HepG2 (cell line): ENCODE data around the gene IGSF21. TPM values are rescaled to one million over a fixed set of nuclear protein-coding genes. Genes with fewer than 3 reads are reported as not detected.

Source experiments
- ATAC-seq: fragments of 200-7000 bp; cut with Tn5 transposase; 3 replicates; pipeline ENCODE4 v1.9.1; 2020; ENCODE audit warnings: mild to moderate bottlenecking, moderate library complexity
- BruUV-seq: library from RNA; stranded (reverse); fragments of 400-500 nt; replicated peaks from 2 replicates; lab custom pipeline; 2021; lab: Mats Ljungman, UMichigan
- CTCF ChIA-PET: fragments of 300-600 bp; formaldehyde crosslinking; extraction: SDS; loops from one replicate; lab custom pipeline; 2021; ENCODE audit warnings: low total read pairs, inconsistent platforms, low intra/inter-chr PET ratio; lab: Yijun Ruan, JAX
- POLR2A ChIA-PET: fragments of 350-600 bp; sonication (Branson Sonifier 250); formaldehyde crosslinking; loops from one replicate; lab custom pipeline; 2020; ENCODE audit warnings: antibody characterized with exemption, inconsistent platforms; lab: Yijun Ruan, JAX
- DNase-seq: peaks from one replicate; pipeline ENCODE4 v3.0.0-alpha.2; 2015; ENCODE audit warnings: low spot score
- FAIRE-seq: peaks from 3 replicates; lab custom pipeline; 2011; peaks lifted over from hg19 to GRCh38; lab: Jason Lieb, UNC
- H2AFZ ChIP-seq: one replicate; pipeline ENCODE4 v1.6.1; 2011; ENCODE audit warnings: low read length, inconsistent platforms
- H3K27ac ChIP-seq: fragments of 300-600 bp; 3 replicates; pipeline ENCODE4 v1.8.0; 2011; ENCODE audit warnings: mixed run types, mild to moderate bottlenecking, mixed read lengths, low read length, inconsistent platforms; ENCODE audit not compliant: insufficient read depth; ENCODE audit errors: extremely low read length
- H3K27me3 ChIP-seq, 2 experiments: fragments of 200-600 bp in 1 of 2; 2 replicates in 1 of 2; 3 replicates in 1 of 2; pipeline versions ENCODE4 v1.6.0 to v1.8.0; 2011; ENCODE audit warnings: low read length in 2 of 2, mild to moderate bottlenecking in 2 of 2, moderate library complexity in 2 of 2, inconsistent platforms in 1 of 2; ENCODE audit not compliant: insufficient read depth in 2 of 2, control insufficient read depth in 1 of 2
- H3K36me3 ChIP-seq, 2 experiments: fragments of 200-600 bp in 1 of 2; replicated peaks in 1 of 2; 2 replicates in 1 of 2; 3 replicates in 1 of 2; pipeline versions ENCODE4 v1.5.1 to v1.8.0; 2011; ENCODE audit warnings: low read length in 2 of 2, inconsistent platforms in 1 of 2; ENCODE audit not compliant: insufficient read depth in 2 of 2, control insufficient read depth in 1 of 2
- H3K4me1 ChIP-seq: 2 replicates; pipeline ENCODE4 v1.5.1; 2012; ENCODE audit warnings: low read length, inconsistent platforms; ENCODE audit not compliant: insufficient read depth
- H3K4me2 ChIP-seq: 2 replicates; pipeline ENCODE4 v1.6.0; 2011; ENCODE audit warnings: low read depth, low read length, inconsistent platforms
- H3K4me3 ChIP-seq, 3 experiments: fragments of 200-600 bp in 1 of 3; sonication (generic), shearing (Covaris generic) in 1 of 3; replicated peaks in 1 of 3; 2 replicates each; pipeline ENCODE4 v1.5.1; 2011 to 2016; ENCODE audit warnings: low read length in 3 of 3, inconsistent platforms in 2 of 3, low read depth in 2 of 3, mild to moderate bottlenecking in 2 of 3, control low read depth in 1 of 3, mixed read lengths in 1 of 3; ENCODE audit not compliant: insufficient read depth in 1 of 3
- H3K79me2 ChIP-seq: one replicate; pipeline ENCODE4 v1.6.1; 2011; ENCODE audit warnings: low read length, inconsistent platforms; ENCODE audit not compliant: insufficient read depth
- H3K9ac ChIP-seq: 2 replicates; pipeline ENCODE4 v1.6.0; 2011; ENCODE audit warnings: mild to moderate bottlenecking, low read depth, low read length, inconsistent platforms; ENCODE audit not compliant: insufficient read depth
- H3K9me3 ChIP-seq: 2 replicates; pipeline ENCODE4 v1.5.1; 2012; ENCODE audit warnings: mild to moderate bottlenecking, low read length
- H4K20me1 ChIP-seq: 2 replicates; pipeline ENCODE4 v1.6.0; 2011; ENCODE audit warnings: inconsistent platforms, mild to moderate bottlenecking, low read length, moderate library complexity; ENCODE audit not compliant: insufficient read depth
- EP300 ChIP-seq, 3 experiments: sonication (generic) in 1 of 3; formaldehyde crosslinking in 1 of 3; IDR thresholded peaks; 2 replicates each; pipeline versions ENCODE4 v1.5.1 to v1.6.1; 2011 to 2020; ENCODE audit warnings: low read depth in 2 of 3, low read length in 2 of 3, borderline replicate concordance in 1 of 3, improper control_type of control experiment in 1 of 3, mild to moderate bottlenecking in 1 of 3, missing genetic modification reagents in 1 of 3, moderate library complexity in 1 of 3
- HOXA7 ChIP-seq: sonication (generic); formaldehyde crosslinking; IDR thresholded peaks from 2 replicates; pipeline ENCODE4 v1.8.1; 2022; ENCODE audit warnings: mild to moderate bottlenecking, missing genetic modification reagents, moderate library complexity
- ZNF672 ChIP-seq: sonication (generic); formaldehyde crosslinking; IDR thresholded peaks from 2 replicates; pipeline ENCODE4 v1.8.1; 2022; ENCODE audit warnings: missing genetic modification reagents
- WGBS: methylation state at CpG from one replicate; pipeline ENCODE4 v1.1.6; 2017; ENCODE audit warnings: low lambda C conversion rate; 5-methylcytosine and 5-hydroxymethylcytosine counted together
- in situ Hi-C: cut with HindIII; loops from 2 replicates; pipeline ENCODE4 v1.10.0; 2017; ENCODE audit warnings: low pct_unique_long_range_greater_than_20kb; ENCODE audit not compliant: extremely low pct_ligation_motif_present
- intact Hi-C: fragments of 100-400 bp; cut with micrococcal nuclease; formaldehyde crosslinking; loops from one replicate; pipeline ENCODE4 v1.10.0; 2022; ENCODE audit not compliant: unreplicated experiment
- polyA plus RNA-seq, 8 experiments: library from polyadenylated mRNA; depleted of rRNA in 3 of 8; stranded (reverse) in 7 of 8; unstranded in 1 of 8; fragments of >200 nt; fragmentation: Illumina TruSeq in 4 of 8; extraction: Trizol in 4 of 8; gene quantifications; 2 replicates each; pipeline versions ENCODE4 v1.2.1 to v1.2.3, GENCODE V29; 2011 to 2016; ENCODE audit warnings: low read depth in 4 of 8, missing spikeins in 1 of 8, mixed read lengths in 1 of 8; ENCODE audit not compliant: insufficient read depth in 1 of 8
- total RNA-seq, 5 experiments: library from RNA; depleted of rRNA; stranded (reverse); fragments of >200 nt; fragmentation: Illumina TruSeq; extraction: Trizol; gene quantifications; 2 replicates each; pipeline ENCODE4 v1.2.3, GENCODE V29; 2016; ENCODE audit warnings: low read depth in 1 of 5
- TF ChIP-seq, protein P1 (sequence below): sonication (generic); formaldehyde crosslinking; IDR thresholded peaks from 2 replicates; pipeline ENCODE4 v1.4.0; 2020; ENCODE audit warnings: missing genetic modification reagents, mild to moderate bottlenecking, borderline replicate concordance

Gene IGSF21
- total and polyA plus RNA-seq, 2 of the 13 experiments (the other 11 are each of a cell fraction or from before 2014, with no cell fraction given) = not detected

DNA sequence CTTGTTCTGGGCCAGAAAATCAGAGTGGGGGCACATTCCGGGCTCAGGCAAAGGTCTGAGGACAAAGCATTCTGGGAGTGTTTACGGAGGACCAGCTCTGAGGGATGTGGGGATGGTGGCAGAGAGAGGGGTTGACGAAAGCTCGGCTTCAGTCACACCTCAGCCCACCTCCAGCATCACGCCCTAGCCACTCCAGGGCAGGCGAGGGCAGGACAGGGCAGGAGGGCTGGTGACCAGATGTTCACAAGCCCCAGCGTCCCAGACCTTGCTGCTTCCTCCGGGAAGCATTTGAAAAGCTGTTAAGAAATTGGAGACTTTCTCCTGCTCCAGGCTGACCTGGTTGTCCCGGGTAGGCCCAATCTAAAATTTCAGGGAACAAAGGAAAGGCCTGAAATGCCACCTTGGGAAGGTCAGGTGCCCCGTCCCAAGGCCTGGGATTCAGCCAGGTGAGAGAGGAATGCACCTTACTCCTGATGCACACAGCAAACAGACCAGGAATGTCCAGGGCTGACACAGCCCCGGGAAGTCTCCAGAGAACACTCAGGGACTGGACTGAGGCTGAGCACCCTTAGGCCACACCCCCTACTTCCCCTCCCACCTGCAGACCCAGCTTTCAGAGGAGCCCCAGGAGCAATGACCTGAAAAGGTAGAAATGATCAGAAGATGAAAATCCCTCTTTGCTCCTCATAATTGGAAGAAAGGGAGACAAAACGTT is 301.2 kb downstream of the IGSF21 start (continued):
- TF ChIP-seq, protein P1, sequence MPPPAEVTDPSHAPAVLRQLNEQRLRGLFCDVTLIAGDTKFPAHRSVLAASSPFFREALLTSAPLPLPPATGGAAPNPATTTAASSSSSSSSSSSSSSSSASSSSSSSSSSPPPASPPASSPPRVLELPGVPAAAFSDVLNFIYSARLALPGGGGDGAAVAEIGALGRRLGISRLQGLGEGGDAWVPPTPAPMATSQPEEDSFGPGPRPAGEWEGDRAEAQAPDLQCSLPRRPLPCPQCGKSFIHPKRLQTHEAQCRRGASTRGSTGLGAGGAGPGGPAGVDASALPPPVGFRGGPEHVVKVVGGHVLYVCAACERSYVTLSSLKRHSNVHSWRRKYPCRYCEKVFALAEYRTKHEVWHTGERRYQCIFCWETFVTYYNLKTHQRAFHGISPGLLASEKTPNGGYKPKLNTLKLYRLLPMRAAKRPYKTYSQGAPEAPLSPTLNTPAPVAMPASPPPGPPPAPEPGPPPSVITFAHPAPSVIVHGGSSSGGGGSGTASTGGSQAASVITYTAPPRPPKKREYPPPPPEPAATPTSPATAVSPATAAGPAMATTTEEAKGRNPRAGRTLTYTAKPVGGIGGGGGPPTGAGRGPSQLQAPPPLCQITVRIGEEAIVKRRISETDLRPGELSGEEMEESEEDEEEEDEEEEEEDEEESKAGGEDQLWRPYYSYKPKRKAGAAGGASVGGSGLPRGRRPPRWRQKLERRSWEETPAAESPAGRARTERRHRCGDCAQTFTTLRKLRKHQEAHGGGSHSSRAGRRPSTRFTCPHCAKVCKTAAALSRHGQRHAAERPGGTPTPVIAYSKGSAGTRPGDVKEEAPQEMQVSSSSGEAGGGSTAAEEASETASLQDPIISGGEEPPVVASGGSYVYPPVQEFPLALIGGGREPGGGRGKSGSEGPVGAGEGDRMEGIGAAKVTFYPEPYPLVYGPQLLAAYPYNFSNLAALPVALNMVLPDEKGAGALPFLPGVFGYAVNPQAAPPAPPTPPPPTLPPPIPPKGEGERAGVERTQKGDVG (CRISPR knock-in tag) = no peak
- TF ChIP-seq, all 625 proteins: peak for 0

DNA sequence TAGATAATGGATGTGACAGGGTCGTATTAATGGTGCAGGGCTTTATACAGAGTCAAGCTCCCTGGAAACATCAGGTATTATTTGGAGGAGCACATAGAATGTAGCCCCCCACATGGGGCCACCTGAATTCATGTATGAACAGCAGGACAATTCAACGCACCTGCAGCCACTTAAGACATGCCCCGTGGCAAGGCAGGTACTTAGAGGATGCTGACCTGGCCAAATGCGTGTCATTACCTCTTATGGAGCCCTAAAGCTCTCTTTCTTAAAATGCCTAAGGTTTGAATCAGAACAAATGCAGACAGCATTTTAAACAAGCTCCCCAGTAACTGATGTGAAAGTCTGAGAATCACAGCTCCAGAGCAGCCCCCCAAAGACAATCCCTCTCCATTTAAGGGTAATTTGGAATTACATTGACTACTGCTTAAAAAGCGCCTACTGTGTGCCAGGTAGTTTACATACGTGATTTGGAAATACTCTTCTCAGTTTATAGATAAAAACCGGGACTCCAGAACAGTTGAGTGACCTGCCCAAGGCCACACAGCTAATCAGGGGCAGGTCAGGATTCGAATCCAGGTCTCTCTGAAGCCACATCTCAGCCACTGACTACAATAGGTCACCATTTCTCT is 302.1 kb downstream of the IGSF21 start:
- ATAC-seq (no peak), DNase-seq (no peak), FAIRE-seq (no peak)
- H3K27ac ChIP-seq = no peak overlapping the region
- H3K9me3 ChIP-seq = peaks cover 11% of the 10 kb centered on the region; the same call in 1 of the 2 replicates
- H3K4me2 ChIP-seq = no peak overlapping the region
- H3K79me2 ChIP-seq = no peaks in the 10 kb centered on the region
- TF ChIP-seq ZNF672 (CRISPR knock-in tag) (no peak), HOXA7 (CRISPR knock-in tag) (no peak), EP300 (IDR thresholded peaks at IDR 0.05; ENCODE audit: low read depth in 2 of 2, low read length in 2 of 2) (no peak), EP300 (CRISPR knock-in tag; IDR thresholded peaks at IDR 0.05; ENCODE audit: borderline replicate concordance) (no peak)
- no peak overlapping the region for H3K4me3 ChIP-seq
- ChIA-PET CTCF (no interaction called here), POLR2A (no interaction called here)
- H2AFZ ChIP-seq = no peak overlapping the region
- in situ Hi-C loops (no loop called here), intact Hi-C loops (loop anchor here (5.0 kb wide), 1 partner anchor 1878 kb away; no protein-coding TSS in a partner anchor)
- peaks cover 0 to 5% of the 10 kb centered on the region in 2 experiments; a peak in 1 of 5 replicates for H3K27me3 ChIP-seq
- H3K9ac ChIP-seq = no peak overlapping the region
- WGBS = 22% methylated on average over 8 of the region's 8 CpGs
- no TSS peak for BruUV-seq
- no peaks in the 10 kb centered on the region for H3K4me1 ChIP-seq
- H4K20me1 ChIP-seq = no peaks in the 10 kb centered on the region
- H3K36me3 ChIP-seq = no peaks in the 10 kb centered on the region
